GM23338 (cell line): Measurements from ENCODE around the gene EEPD1. TPM values are rescaled to one million over a fixed set of nuclear protein-coding genes. Genes with fewer than 3 reads are reported as not detected.

Experiments
- ATAC-seq: fragments of 200-7000 bp; cut with Tn5 transposase; 3 replicates; pipeline ENCODE4 v1.9.1; 2020
- DNase-seq: peaks from one replicate; pipeline ENCODE4 v3.0.0-alpha.2; 2015; ENCODE audit warnings: low spot score
- H2AFZ ChIP-seq: fragments of 200-600 bp; sonication (generic); 2 replicates; pipeline ENCODE4 v1.8.0; 2016; ENCODE audit warnings: antibody characterized with exemption, mild to moderate bottlenecking, moderate library complexity
- H3F3A ChIP-seq: fragments of 200-600 bp; sonication (generic); replicated peaks from 2 replicates; pipeline ENCODE4 v1.8.0; 2017; ENCODE audit warnings: antibody characterized with exemption, mixed run types, low read depth
- H3K27ac ChIP-seq: fragments of 200-600 bp; sonication (generic); 2 replicates; pipeline ENCODE4 v1.6.1; 2016; ENCODE audit warnings: low read depth
- H3K27me3 ChIP-seq: fragments of 200-600 bp; sonication (generic); 2 replicates; pipeline ENCODE4 v1.8.0; 2016; ENCODE audit warnings: mild to moderate bottlenecking, mixed run types, moderate library complexity; ENCODE audit not compliant: insufficient read depth
- H3K36me3 ChIP-seq: fragments of 200-600 bp; sonication (generic); 2 replicates; pipeline ENCODE4 v1.8.0; 2016; ENCODE audit warnings: mild to moderate bottlenecking; ENCODE audit not compliant: insufficient read depth
- H3K4me1 ChIP-seq: fragments of 200-600 bp; sonication (generic); 2 replicates; pipeline ENCODE4 v1.8.0; 2016; ENCODE audit warnings: mild to moderate bottlenecking, moderate library complexity; ENCODE audit not compliant: insufficient read depth
- H3K4me2 ChIP-seq: fragments of 200-600 bp; sonication (generic); 2 replicates; pipeline ENCODE4 v1.7.1; 2017; ENCODE audit warnings: mixed run types
- H3K4me3 ChIP-seq: fragments of 200-600 bp; sonication (generic); 2 replicates; pipeline ENCODE4 v1.6.1; 2016; ENCODE audit warnings: mixed run types
- H3K79me2 ChIP-seq: fragments of 200-600 bp; sonication (generic); replicated peaks from 2 replicates; pipeline ENCODE4 v1.8.0; 2017; ENCODE audit warnings: mild to moderate bottlenecking; ENCODE audit not compliant: insufficient read depth
- H3K9me2 ChIP-seq: fragments of 200-600 bp; sonication (generic); 2 replicates; pipeline ENCODE4 v1.8.0; 2017; ENCODE audit not compliant: insufficient read depth
- H4K20me1 ChIP-seq: fragments of 200-600 bp; sonication (generic); replicated peaks from 2 replicates; pipeline ENCODE4 v1.8.0; 2017; ENCODE audit warnings: mild to moderate bottlenecking; ENCODE audit not compliant: insufficient read depth
- H3K27ac Mint-ChIP-seq: 2 replicates; pipeline ENCODE4 v1.8.0; 2020; ENCODE audit warnings: inconsistent platforms, mild to moderate bottlenecking, moderate library complexity, mixed read lengths
- H3K27me3 Mint-ChIP-seq: 3 replicates; pipeline ENCODE4 v1.8.0; 2022; ENCODE audit warnings: low read depth, mild to moderate bottlenecking, moderate library complexity, mixed read lengths, inconsistent platforms; ENCODE audit not compliant: insufficient read depth, poor library complexity
- H3K36me3 Mint-ChIP-seq: 3 replicates; pipeline ENCODE4 v1.8.0; 2021; ENCODE audit warnings: low read depth, mild to moderate bottlenecking, inconsistent platforms, moderate library complexity, mixed read lengths
- H3K4me1 Mint-ChIP-seq: 3 replicates; pipeline ENCODE4 v1.8.0; 2020; ENCODE audit warnings: mild to moderate bottlenecking, inconsistent platforms, mixed read lengths
- H3K4me3 Mint-ChIP-seq: 3 replicates; pipeline ENCODE4 v1.8.0; 2021; ENCODE audit warnings: moderate library complexity, mild to moderate bottlenecking, inconsistent platforms, mixed read lengths
- H3K9me3 Mint-ChIP-seq: 3 replicates; pipeline ENCODE4 v1.8.0; 2020; ENCODE audit warnings: moderate library complexity, mild to moderate bottlenecking, inconsistent platforms, mixed read lengths
- CREB1 ChIP-seq: fragments of 250-450 bp; sonication (Bioruptor Pico); IDR thresholded peaks from 2 replicates; pipeline ENCODE4 v1.5.0; 2020; ENCODE audit warnings: low read depth, mild to moderate bottlenecking, moderate library complexity
- EZH2 ChIP-seq: fragments of 200-600 bp; sonication (generic); IDR thresholded peaks from one replicate; pipeline ENCODE4 v1.8.0; 2017; ENCODE audit warnings: antibody characterized with exemption, mild to moderate bottlenecking, low read depth; ENCODE audit not compliant: unreplicated experiment
- EZH2phosphoT487 ChIP-seq: fragments of 200-600 bp; sonication (generic); IDR thresholded peaks from one replicate; pipeline ENCODE4 v1.8.1; 2018; ENCODE audit warnings: antibody characterized with exemption; ENCODE audit not compliant: unreplicated experiment
- JUNB ChIP-seq: IDR thresholded peaks from one replicate; pipeline ENCODE4 v1.6.1; 2016; ENCODE audit warnings: antibody characterized with exemption; ENCODE audit not compliant: unreplicated experiment
- NANOG ChIP-seq: IDR thresholded peaks from 2 replicates; pipeline ENCODE4 v1.6.1; 2016; ENCODE audit warnings: antibody characterized with exemption, borderline replicate concordance
- POLR2AphosphoS5 ChIP-seq: IDR thresholded peaks from 2 replicates; pipeline ENCODE4 v1.6.1; 2016; ENCODE audit warnings: antibody characterized with exemption, low read depth
- STAT1 ChIP-seq: IDR thresholded peaks from one replicate; pipeline ENCODE4 v1.6.1; 2016; ENCODE audit warnings: antibody characterized with exemption; ENCODE audit not compliant: unreplicated experiment
- ZNF114 ChIP-seq: fragments of 250-450 bp; sonication (Bioruptor Pico); IDR thresholded peaks from 2 replicates; pipeline ENCODE4 v1.5.0; 2020; ENCODE audit warnings: mild to moderate bottlenecking, moderate library complexity
- ZNF331 ChIP-seq: fragments of 250-450 bp; sonication (Bioruptor Pico); IDR thresholded peaks from 2 replicates; pipeline ENCODE4 v1.5.0; 2020; ENCODE audit warnings: low read depth, mild to moderate bottlenecking, moderate library complexity
- polyA plus RNA-seq: library from polyadenylated mRNA; unstranded; fragments of >200 nt; fragmentation: Nextera tagmentation; extraction: Ambion mirVana; gene quantifications from 2 replicates; pipeline ENCODE4 v1.2.1, GENCODE V29; 2016
- total RNA-seq: library from RNA; depleted of rRNA; stranded (reverse); fragments of >200 nt; shearing (Covaris generic); gene quantifications from 2 replicates; pipeline ENCODE4 v1.2.3, GENCODE V29; 2014
- TF ChIP-seq, protein P1 (sequence below): fragments of 250-450 bp; sonication (Bioruptor Pico); IDR thresholded peaks from 2 replicates; pipeline ENCODE4 v1.5.0; 2020; ENCODE audit warnings: mild to moderate bottlenecking, moderate library complexity
- TF ChIP-seq, protein P2 (sequence below): IDR thresholded peaks from 2 replicates; pipeline ENCODE4 v1.6.1; 2016; ENCODE audit warnings: antibody characterized with exemption
- TF ChIP-seq, protein P3 (sequence below), 2 experiments: fragments of 200-600 bp in 1 of 2; sonication (generic) in 1 of 2; conservative IDR thresholded peaks; 2 replicates each; pipeline versions ENCODE4 v1.5.1 to v1.6.1; 2016 to 2017; ENCODE audit warnings: antibody characterized with exemption in 2 of 2, low read depth in 2 of 2, mild to moderate bottlenecking in 2 of 2, moderate library complexity in 1 of 2
- TF ChIP-seq, protein P4 (sequence below): IDR thresholded peaks from one replicate; pipeline ENCODE4 v1.6.1; 2018; ENCODE audit warnings: antibody characterized with exemption; ENCODE audit not compliant: unreplicated experiment

Gene EEPD1
- total and polyA plus RNA-seq, 2 experiments from 2014 or later: 4.1 to 17.1 TPM

DNA sequence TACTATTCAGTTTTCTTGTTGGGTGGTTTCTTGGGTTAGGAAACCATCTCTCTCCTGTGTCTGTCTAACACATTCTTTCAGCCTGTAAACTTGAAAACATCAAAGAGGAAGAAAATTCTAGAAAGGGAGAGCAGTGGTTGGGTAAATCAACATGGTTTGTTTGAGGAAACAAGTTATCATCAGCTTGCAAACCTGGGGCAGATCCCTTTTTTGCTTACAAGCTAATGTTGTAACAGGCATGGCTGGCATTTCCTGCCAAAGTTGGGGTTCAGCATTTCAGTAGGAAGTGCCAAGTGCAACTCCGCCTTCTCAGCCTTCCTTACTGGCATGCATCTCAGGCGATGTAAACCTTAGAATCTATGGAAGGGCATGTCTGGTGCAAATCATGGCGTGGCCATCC lies 112.6 kb downstream of the EEPD1 start:
- DNase-seq (no peak), ATAC-seq (no peak)
- H4K20me1 ChIP-seq: no peaks in the 10 kb centered on the region
- no peaks in the 10 kb centered on the region; the same call in 2 of the 3 replicates for H3K9me3 Mint-ChIP-seq
- no peaks in the 10 kb centered on the region for H3K36me3 ChIP-seq
- H3K36me3 Mint-ChIP-seq: no peaks in the 10 kb centered on the region
- H3K27ac ChIP-seq: no peak overlapping the region
- no peak overlapping the region for H2AFZ ChIP-seq
- no peaks in the 10 kb centered on the region for H3F3A ChIP-seq
- no peaks in the 10 kb centered on the region for H3K27me3 ChIP-seq
- H3K9me2 ChIP-seq: no peaks in the 10 kb centered on the region
- no peak overlapping the region for H3K4me3 ChIP-seq
- H3K79me2 ChIP-seq: no peaks in the 10 kb centered on the region
- H3K4me3 Mint-ChIP-seq: no peak overlapping the region
- H3K27ac Mint-ChIP-seq: peak overlapping the region; percentile 7; the same call in 1 of the 2 replicates
- TF ChIP-seq, protein P1, sequence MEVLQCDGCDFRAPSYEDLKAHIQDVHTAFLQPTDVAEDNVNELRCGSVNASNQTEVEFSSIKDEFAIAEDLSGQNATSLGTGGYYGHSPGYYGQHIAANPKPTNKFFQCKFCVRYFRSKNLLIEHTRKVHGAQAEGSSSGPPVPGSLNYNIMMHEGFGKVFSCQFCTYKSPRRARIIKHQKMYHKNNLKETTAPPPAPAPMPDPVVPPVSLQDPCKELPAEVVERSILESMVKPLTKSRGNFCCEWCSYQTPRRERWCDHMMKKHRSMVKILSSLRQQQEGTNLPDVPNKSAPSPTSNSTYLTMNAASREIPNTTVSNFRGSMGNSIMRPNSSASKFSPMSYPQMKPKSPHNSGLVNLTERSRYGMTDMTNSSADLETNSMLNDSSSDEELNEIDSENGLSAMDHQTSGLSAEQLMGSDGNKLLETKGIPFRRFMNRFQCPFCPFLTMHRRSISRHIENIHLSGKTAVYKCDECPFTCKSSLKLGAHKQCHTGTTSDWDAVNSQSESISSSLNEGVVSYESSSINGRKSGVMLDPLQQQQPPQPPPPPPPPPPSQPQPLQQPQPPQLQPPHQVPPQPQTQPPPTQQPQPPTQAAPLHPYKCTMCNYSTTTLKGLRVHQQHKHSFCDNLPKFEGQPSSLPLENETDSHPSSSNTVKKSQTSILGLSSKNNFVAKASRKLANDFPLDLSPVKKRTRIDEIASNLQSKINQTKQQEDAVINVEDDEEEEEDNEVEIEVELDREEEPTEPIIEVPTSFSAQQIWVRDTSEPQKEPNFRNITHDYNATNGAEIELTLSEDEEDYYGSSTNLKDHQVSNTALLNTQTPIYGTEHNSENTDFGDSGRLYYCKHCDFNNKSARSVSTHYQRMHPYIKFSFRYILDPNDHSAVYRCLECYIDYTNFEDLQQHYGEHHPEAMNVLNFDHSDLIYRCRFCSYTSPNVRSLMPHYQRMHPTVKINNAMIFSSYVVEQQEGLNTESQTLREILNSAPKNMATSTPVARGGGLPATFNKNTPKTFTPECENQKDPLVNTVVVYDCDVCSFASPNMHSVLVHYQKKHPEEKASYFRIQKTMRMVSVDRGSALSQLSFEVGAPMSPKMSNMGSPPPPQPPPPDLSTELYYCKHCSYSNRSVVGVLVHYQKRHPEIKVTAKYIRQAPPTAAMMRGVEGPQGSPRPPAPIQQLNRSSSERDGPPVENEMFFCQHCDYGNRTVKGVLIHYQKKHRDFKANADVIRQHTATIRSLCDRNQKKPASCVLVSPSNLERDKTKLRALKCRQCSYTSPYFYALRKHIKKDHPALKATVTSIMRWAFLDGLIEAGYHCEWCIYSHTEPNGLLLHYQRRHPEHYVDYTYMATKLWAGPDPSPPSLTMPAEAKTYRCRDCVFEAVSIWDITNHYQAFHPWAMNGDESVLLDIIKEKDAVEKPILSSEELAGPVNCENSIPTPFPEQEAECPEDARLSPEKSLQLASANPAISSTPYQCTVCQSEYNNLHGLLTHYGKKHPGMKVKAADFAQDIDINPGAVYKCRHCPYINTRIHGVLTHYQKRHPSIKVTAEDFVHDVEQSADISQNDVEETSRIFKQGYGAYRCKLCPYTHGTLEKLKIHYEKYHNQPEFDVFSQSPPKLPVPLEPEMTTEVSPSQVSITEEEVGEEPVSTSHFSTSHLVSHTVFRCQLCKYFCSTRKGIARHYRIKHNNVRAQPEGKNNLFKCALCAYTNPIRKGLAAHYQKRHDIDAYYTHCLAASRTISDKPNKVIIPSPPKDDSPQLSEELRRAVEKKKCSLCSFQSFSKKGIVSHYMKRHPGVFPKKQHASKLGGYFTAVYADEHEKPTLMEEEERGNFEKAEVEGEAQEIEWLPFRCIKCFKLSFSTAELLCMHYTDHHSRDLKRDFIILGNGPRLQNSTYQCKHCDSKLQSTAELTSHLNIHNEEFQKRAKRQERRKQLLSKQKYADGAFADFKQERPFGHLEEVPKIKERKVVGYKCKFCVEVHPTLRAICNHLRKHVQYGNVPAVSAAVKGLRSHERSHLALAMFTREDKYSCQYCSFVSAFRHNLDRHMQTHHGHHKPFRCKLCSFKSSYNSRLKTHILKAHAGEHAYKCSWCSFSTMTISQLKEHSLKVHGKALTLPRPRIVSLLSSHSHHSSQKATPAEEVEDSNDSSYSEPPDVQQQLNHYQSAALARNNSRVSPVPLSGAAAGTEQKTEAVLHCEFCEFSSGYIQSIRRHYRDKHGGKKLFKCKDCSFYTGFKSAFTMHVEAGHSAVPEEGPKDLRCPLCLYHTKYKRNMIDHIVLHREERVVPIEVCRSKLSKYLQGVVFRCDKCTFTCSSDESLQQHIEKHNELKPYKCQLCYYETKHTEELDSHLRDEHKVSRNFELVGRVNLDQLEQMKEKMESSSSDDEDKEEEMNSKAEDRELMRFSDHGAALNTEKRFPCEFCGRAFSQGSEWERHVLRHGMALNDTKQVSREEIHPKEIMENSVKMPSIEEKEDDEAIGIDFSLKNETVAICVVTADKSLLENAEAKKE (CRISPR knock-in tag): no peak
- TF ChIP-seq ZNF114 (CRISPR knock-in tag) (no peak), NANOG (no peak), STAT1 (no peak), EZH2 (no peak), CREB1 (no peak), ZNF331 (CRISPR knock-in tag) (no peak), JUNB (no peak), POLR2AphosphoS5 (no peak), EZH2phosphoT487 (no peak)
- TF ChIP-seq, protein P2, sequence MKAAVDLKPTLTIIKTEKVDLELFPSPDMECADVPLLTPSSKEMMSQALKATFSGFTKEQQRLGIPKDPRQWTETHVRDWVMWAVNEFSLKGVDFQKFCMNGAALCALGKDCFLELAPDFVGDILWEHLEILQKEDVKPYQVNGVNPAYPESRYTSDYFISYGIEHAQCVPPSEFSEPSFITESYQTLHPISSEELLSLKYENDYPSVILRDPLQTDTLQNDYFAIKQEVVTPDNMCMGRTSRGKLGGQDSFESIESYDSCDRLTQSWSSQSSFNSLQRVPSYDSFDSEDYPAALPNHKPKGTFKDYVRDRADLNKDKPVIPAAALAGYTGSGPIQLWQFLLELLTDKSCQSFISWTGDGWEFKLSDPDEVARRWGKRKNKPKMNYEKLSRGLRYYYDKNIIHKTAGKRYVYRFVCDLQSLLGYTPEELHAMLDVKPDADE: no peak
- TF ChIP-seq, protein P3, sequence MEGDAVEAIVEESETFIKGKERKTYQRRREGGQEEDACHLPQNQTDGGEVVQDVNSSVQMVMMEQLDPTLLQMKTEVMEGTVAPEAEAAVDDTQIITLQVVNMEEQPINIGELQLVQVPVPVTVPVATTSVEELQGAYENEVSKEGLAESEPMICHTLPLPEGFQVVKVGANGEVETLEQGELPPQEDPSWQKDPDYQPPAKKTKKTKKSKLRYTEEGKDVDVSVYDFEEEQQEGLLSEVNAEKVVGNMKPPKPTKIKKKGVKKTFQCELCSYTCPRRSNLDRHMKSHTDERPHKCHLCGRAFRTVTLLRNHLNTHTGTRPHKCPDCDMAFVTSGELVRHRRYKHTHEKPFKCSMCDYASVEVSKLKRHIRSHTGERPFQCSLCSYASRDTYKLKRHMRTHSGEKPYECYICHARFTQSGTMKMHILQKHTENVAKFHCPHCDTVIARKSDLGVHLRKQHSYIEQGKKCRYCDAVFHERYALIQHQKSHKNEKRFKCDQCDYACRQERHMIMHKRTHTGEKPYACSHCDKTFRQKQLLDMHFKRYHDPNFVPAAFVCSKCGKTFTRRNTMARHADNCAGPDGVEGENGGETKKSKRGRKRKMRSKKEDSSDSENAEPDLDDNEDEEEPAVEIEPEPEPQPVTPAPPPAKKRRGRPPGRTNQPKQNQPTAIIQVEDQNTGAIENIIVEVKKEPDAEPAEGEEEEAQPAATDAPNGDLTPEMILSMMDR (conservative IDR thresholded peaks at IDR 0.05; ENCODE audit: low read depth in 2 of 2): no peak
- TF ChIP-seq, protein P4, sequence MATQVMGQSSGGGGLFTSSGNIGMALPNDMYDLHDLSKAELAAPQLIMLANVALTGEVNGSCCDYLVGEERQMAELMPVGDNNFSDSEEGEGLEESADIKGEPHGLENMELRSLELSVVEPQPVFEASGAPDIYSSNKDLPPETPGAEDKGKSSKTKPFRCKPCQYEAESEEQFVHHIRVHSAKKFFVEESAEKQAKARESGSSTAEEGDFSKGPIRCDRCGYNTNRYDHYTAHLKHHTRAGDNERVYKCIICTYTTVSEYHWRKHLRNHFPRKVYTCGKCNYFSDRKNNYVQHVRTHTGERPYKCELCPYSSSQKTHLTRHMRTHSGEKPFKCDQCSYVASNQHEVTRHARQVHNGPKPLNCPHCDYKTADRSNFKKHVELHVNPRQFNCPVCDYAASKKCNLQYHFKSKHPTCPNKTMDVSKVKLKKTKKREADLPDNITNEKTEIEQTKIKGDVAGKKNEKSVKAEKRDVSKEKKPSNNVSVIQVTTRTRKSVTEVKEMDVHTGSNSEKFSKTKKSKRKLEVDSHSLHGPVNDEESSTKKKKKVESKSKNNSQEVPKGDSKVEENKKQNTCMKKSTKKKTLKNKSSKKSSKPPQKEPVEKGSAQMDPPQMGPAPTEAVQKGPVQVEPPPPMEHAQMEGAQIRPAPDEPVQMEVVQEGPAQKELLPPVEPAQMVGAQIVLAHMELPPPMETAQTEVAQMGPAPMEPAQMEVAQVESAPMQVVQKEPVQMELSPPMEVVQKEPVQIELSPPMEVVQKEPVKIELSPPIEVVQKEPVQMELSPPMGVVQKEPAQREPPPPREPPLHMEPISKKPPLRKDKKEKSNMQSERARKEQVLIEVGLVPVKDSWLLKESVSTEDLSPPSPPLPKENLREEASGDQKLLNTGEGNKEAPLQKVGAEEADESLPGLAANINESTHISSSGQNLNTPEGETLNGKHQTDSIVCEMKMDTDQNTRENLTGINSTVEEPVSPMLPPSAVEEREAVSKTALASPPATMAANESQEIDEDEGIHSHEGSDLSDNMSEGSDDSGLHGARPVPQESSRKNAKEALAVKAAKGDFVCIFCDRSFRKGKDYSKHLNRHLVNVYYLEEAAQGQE: no peak
- H3K4me1 Mint-ChIP-seq: peaks cover 17% of the 10 kb centered on the region
- H3K27me3 Mint-ChIP-seq: peaks cover 4% of the 10 kb centered on the region
- H3K4me2 ChIP-seq: 0 out of 2 replicates have a peak overlapping the region, but pooled peaks have one; percentile 28
- no peaks in the 10 kb centered on the region; the same call in 1 of the 2 replicates for H3K4me1 ChIP-seq
